K562 (cell line): ENCODE data around the gene CYB5R4. TPM values are rescaled to one million over a fixed set of nuclear protein-coding genes. Genes with fewer than 3 reads are reported as not detected.

Experiments used
- ATAC-seq: fragments of 200-7000 bp; cut with Tn5 transposase; 3 replicates; pipeline ENCODE4 v1.9.1; 2020; ENCODE audit warnings: moderate library complexity
- BruUV-seq: library from RNA; stranded (reverse); fragments of 400-500 nt; replicated peaks from 2 replicates; lab custom pipeline; 2021; lab: Mats Ljungman, UMichigan
- CTCF ChIA-PET: fragments of 300-600 bp; formaldehyde crosslinking; extraction: SDS; loops from one replicate; lab custom pipeline; 2021; ENCODE audit warnings: low intra/inter-chr PET ratio; lab: Yijun Ruan, JAX
- POLR2A ChIA-PET: fragments of 300-600, 350-650 bp; sonication (Branson Sonifier 250); formaldehyde crosslinking; extraction: SDS; loops from one replicate; lab custom pipeline; 2021; ENCODE audit warnings: antibody characterized with exemption, inconsistent platforms; lab: Yijun Ruan, JAX
- DNase-seq, 4 experiments: peaks; one replicate each; pipeline versions ENCODE4 v3.0.0 to v3.0.0-alpha.2; 2011 to 2018; ENCODE audit warnings: low spot score in 3 of 4, mixed read lengths in 3 of 4; ENCODE audit errors: extremely low read depth in 1 of 4
- FAIRE-seq: peaks from 2 replicates; lab custom pipeline; 2011; peaks lifted over from hg19 to GRCh38; lab: Jason Lieb, UNC
- H2AFZ ChIP-seq: 2 replicates; pipeline ENCODE4 v1.6.0; 2011; ENCODE audit warnings: low read depth, low read length, control low read depth, inconsistent platforms
- H3K27ac ChIP-seq: fragments of 200-600 bp; 3 replicates; pipeline ENCODE4 v1.8.0; 2011; ENCODE audit warnings: low read depth, mild to moderate bottlenecking, control low read depth, inconsistent platforms, low read length, moderate library complexity, mixed read lengths; ENCODE audit errors: extremely low read depth
- H3K27me3 ChIP-seq, 2 experiments: fragments of 300-600 bp in 1 of 2; 2 replicates in 1 of 2; 3 replicates in 1 of 2; pipeline versions ENCODE4 v1.6.0 to v1.8.0; 2011; ENCODE audit warnings: inconsistent platforms in 2 of 2, low read length in 2 of 2, mild to moderate bottlenecking in 1 of 2, mixed read lengths in 1 of 2, moderate library complexity in 1 of 2; ENCODE audit not compliant: control insufficient read depth in 2 of 2, insufficient read depth in 2 of 2
- H3K36me3 ChIP-seq: fragments of 300-600 bp; 3 replicates; pipeline ENCODE4 v1.8.0; 2011; ENCODE audit warnings: mild to moderate bottlenecking, low read length, inconsistent platforms; ENCODE audit not compliant: control insufficient read depth, insufficient read depth
- H3K4me1 ChIP-seq, 2 experiments: fragments of 200-600 bp in 1 of 2; replicated peaks in 1 of 2; 2 replicates in 1 of 2; 3 replicates in 1 of 2; pipeline versions ENCODE4 v1.5.1 to v1.8.0; 2011; ENCODE audit warnings: inconsistent platforms in 2 of 2, low read length in 2 of 2, mild to moderate bottlenecking in 1 of 2, mixed read lengths in 1 of 2, moderate library complexity in 1 of 2; ENCODE audit not compliant: control insufficient read depth in 2 of 2, insufficient read depth in 2 of 2
- H3K4me2 ChIP-seq: 2 replicates; pipeline ENCODE4 v1.6.1; 2011; ENCODE audit warnings: low read length, control low read depth, inconsistent platforms, mixed read lengths; ENCODE audit not compliant: insufficient read depth
- H3K4me3 ChIP-seq: fragments of 200-600 bp; sonication (generic), shearing (Covaris generic); 2 replicates; pipeline ENCODE4 v1.5.1; 2016; ENCODE audit warnings: control low read depth, inconsistent platforms
- H3K79me2 ChIP-seq: fragments of 200-600 bp; 3 replicates; pipeline ENCODE4 v1.8.0; 2011; ENCODE audit warnings: low read length, inconsistent platforms; ENCODE audit not compliant: control insufficient read depth, insufficient read depth
- H3K9ac ChIP-seq, 2 experiments: 2 replicates each; pipeline versions ENCODE4 v1.6.0 to v1.6.1; 2011; ENCODE audit warnings: low read depth in 2 of 2, low read length in 2 of 2, control low read depth in 1 of 2, inconsistent platforms in 1 of 2, mild to moderate bottlenecking in 1 of 2, mixed read lengths in 1 of 2; ENCODE audit not compliant: insufficient read depth in 1 of 2
- H3K9me1 ChIP-seq: one replicate; pipeline ENCODE4 v1.6.0; 2011; ENCODE audit warnings: inconsistent platforms, mild to moderate bottlenecking, low read length, moderate library complexity; ENCODE audit not compliant: control insufficient read depth, insufficient read depth
- H3K9me3 ChIP-seq: replicated peaks from 2 replicates; pipeline ENCODE4 v1.5.1; 2011; ENCODE audit warnings: low read depth, low read length, inconsistent platforms; ENCODE audit not compliant: control insufficient read depth, insufficient read depth
- H4K20me1 ChIP-seq: replicated peaks from 2 replicates; pipeline ENCODE4 v1.6.1; 2011; ENCODE audit warnings: low read length, inconsistent platforms, mixed read lengths; ENCODE audit not compliant: control insufficient read depth, insufficient read depth
- ATF3 ChIP-seq, 2 experiments: fragments of 450-650 bp in 1 of 2; sonication (generic) in 1 of 2; formaldehyde crosslinking in 1 of 2; IDR thresholded peaks in 1 of 2; conservative IDR thresholded peaks in 1 of 2; 2 replicates each; pipeline versions ENCODE4 v1.6.1 to v1.8.1; 2016 to 2023; ENCODE audit warnings: mild to moderate bottlenecking in 2 of 2, moderate library complexity in 2 of 2, inconsistent platforms in 1 of 2, missing genetic modification reagents in 1 of 2
- HDAC6 ChIP-seq: IDR thresholded peaks from 2 replicates; pipeline ENCODE4 v1.6.1; 2012; ENCODE audit warnings: low read depth, mild to moderate bottlenecking, control low read depth, inconsistent platforms, low read length, moderate library complexity
- HMGXB4 ChIP-seq: sonication (generic); formaldehyde crosslinking; IDR thresholded peaks from 2 replicates; pipeline ENCODE4 v1.8.1; 2023; ENCODE audit warnings: mild to moderate bottlenecking, missing genetic modification reagents
- NELFE ChIP-seq: IDR thresholded peaks from 2 replicates; pipeline ENCODE4 v1.6.1; 2011; ENCODE audit warnings: mild to moderate bottlenecking; ENCODE audit not compliant: insufficient read depth, insufficient read length
- NFXL1 ChIP-seq: fragments of 450-650 bp; formaldehyde crosslinking; IDR thresholded peaks from 2 replicates; pipeline ENCODE4 v1.4.0; 2021; ENCODE audit warnings: mild to moderate bottlenecking
- ZBTB34 ChIP-seq: fragments of 250-450 bp; sonication (Bioruptor Pico); IDR thresholded peaks from 2 replicates; pipeline ENCODE4 v1.8.0; 2021; ENCODE audit warnings: mild to moderate bottlenecking, moderate library complexity
- WGBS: fragments of 100-300 bp; shearing (Covaris generic); methylation state at CpG from one replicate; pipeline ENCODE4 v1.1.6; 2016; ENCODE audit warnings: low coverage, mixed read lengths; ENCODE audit not compliant: insufficient coverage; ENCODE audit errors: missing lambda C conversion rate; 5-methylcytosine and 5-hydroxymethylcytosine counted together
- in situ Hi-C: fragments of 300-500 bp; cut with MboI; formaldehyde crosslinking; loops from 4 replicates; pipeline ENCODE4 v1.15.0; 2018; ENCODE audit warnings: inconsistent platforms, mixed read lengths
- intact Hi-C: fragments of 100-400 bp; cut with micrococcal nuclease; formaldehyde crosslinking; loops from 2 replicates; pipeline ENCODE4 v1.14.2; 2022
- polyA plus RNA-seq, 8 experiments: library from polyadenylated mRNA; depleted of rRNA in 4 of 8; stranded (reverse) in 5 of 8; unstranded in 3 of 8; fragments of >200 nt; fragmentation: Nextera tagmentation in 2 of 8; fragmentation: Illumina TruSeq in 1 of 8; extraction: Ambion mirVana in 2 of 8; extraction: Trizol in 1 of 8; gene quantifications; 2 replicates each; pipeline versions ENCODE4 v1.2.1 to v1.2.3, GENCODE V29; 2011 to 2014; ENCODE audit warnings: inconsistent platforms in 1 of 8, missing spikeins in 1 of 8
- total RNA-seq, 7 experiments: library from RNA; depleted of rRNA in 6 of 7; stranded (reverse); fragments of >200 nt in 6 of 7; fragmentation: Illumina TruSeq in 2 of 7; extraction: Trizol in 2 of 7; gene quantifications; 2 replicates each; pipeline versions ENCODE4 v1.2.1 to v1.2.3, GENCODE V29; 2011 to 2021; ENCODE audit warnings: low replicate concordance in 1 of 7

Gene CYB5R4
- total and polyA plus RNA-seq, 9 of the 15 experiments (the other 6 are each of a cell fraction or from before 2014, with no cell fraction given): 5.9 to 23.1 (median 19.0) TPM

- DNase-seq: no peak
- no peaks in the 10 kb centered on the region for H3K79me2 ChIP-seq
- no TSS peak for BruUV-seq
- peak overlapping the region; percentile 70; the same call in 1 of the 2 replicates for H2AFZ ChIP-seq
- in situ Hi-C loops: no loop called here
- intact Hi-C loops: no loop called here
- ATAC-seq: peak; percentile 32; the same call in 1 of the 3 replicates
- no peaks in the 10 kb centered on the region; a peak in 1 of 5 replicates for H3K4me1 ChIP-seq
- H3K9me3 ChIP-seq: no peaks in the 10 kb centered on the region
- H3K4me2 ChIP-seq: no peak overlapping the region
- no peaks in the 10 kb centered on the region for H3K9me1 ChIP-seq
- CTCF ChIA-PET: no interaction called here
- no peaks in the 10 kb centered on the region for H3K36me3 ChIP-seq
- no peaks in the 10 kb centered on the region for H3K27me3 ChIP-seq
- no peaks in the 10 kb centered on the region for H4K20me1 ChIP-seq
- FAIRE-seq: no peak
- TF ChIP-seq ATF3 (IDR thresholded peaks at IDR 0.05): no peak
- TF ChIP-seq ATF3 (CRISPR knock-in tag; conservative IDR thresholded peaks at IDR 0.05): no peak
- no peak for TF ChIP-seq NELFE
- TF ChIP-seq NFXL1 (CRISPR knock-in tag): no peak
- no peak for TF ChIP-seq HMGXB4 (CRISPR knock-in tag)
- no peak for TF ChIP-seq ZBTB34
- no peak for TF ChIP-seq HDAC6
- H3K9ac ChIP-seq: no peak overlapping the region
- H3K4me3 ChIP-seq: no peak overlapping the region
- POLR2A ChIA-PET: interaction anchor here (0.6 to 2.1 kb wide), 3 partner anchors 16 to 39 kb away, joined by 3 to 5 read pairs (median 4); partner anchors contain the start of gene MRAP2
- H3K27ac ChIP-seq: no peak overlapping the region
- WGBS: 27% methylated on average over 3 of the region's 3 CpGs
These were observed 154.4 kb downstream of the CYB5R4 start for GRCh38 chr6:84013931-84014330.
